Transverse colon (tissue), 4 donors: ENCODE data around the gene ADCY4.

Source experiments
- POLR2AphosphoS5 ChIP-seq, 3 donors: sonication (generic); formaldehyde crosslinking; IDR thresholded peaks; one replicate each; pipeline ENCODE4 v1.6.1; 2016; ENCODE audit warnings: antibody characterized with exemption in 3 of 3
- TF ChIP-seq, protein P1 (sequence below), 5 experiments: fragments of 200-600 bp in 3 of 5; fragments of 450-650 bp in 2 of 5; sonication (generic) in 3 of 5; IDR thresholded peaks; 1 replicate in 2 of 5; 2 replicates in 3 of 5; pipeline ENCODE4 v1.5.1; 2016 to 2017; ENCODE audit warnings: antibody characterized with exemption in 5 of 5, inconsistent platforms in 3 of 5, mild to moderate bottlenecking in 2 of 5, moderate library complexity in 1 of 5

DNA sequence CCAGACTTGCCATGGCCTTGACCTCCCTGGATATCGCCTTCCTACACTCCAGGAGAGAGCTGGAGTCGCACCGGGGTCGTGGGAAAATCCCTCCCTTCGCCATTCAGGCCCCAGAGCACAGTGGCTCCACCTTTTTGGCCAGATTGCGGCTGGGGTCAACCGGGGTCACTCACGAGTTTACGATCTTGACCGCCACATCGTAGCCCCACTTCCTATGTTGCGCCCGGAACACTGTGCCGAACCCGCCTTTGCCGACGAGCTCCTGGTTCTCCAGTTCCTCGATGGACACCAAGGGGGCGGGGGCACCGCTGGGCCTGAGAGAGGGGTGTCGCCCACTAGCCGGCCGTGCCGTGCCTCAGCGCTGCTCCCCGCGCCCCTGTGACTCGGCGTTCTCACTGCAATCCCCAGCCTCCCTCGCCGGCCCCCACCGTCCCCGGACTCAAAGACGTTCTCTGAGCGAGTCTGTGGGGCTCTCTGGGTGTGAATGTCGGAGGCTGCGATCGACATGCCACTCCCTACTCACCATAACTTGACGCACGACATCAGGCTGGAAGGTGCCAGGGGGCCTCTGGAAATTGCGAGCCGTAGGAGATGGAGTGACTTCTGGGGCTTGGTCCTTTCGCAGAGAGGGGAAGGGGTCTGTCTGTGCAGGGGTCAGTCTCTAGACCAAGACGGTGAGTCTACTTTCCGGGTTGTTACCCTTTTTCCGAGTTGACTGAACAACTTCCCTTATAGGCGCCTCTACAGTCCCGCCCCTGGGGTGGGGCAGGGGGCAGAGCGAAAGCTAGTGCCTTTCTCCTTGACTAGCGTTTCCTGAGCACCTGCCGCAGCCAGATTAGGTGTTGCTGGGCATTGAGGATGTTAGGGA lies 4.6 kb upstream of the ADCY4 start, which contains the start of gene RIPK3:
- TF ChIP-seq, protein P1, sequence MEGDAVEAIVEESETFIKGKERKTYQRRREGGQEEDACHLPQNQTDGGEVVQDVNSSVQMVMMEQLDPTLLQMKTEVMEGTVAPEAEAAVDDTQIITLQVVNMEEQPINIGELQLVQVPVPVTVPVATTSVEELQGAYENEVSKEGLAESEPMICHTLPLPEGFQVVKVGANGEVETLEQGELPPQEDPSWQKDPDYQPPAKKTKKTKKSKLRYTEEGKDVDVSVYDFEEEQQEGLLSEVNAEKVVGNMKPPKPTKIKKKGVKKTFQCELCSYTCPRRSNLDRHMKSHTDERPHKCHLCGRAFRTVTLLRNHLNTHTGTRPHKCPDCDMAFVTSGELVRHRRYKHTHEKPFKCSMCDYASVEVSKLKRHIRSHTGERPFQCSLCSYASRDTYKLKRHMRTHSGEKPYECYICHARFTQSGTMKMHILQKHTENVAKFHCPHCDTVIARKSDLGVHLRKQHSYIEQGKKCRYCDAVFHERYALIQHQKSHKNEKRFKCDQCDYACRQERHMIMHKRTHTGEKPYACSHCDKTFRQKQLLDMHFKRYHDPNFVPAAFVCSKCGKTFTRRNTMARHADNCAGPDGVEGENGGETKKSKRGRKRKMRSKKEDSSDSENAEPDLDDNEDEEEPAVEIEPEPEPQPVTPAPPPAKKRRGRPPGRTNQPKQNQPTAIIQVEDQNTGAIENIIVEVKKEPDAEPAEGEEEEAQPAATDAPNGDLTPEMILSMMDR (IDR thresholded peaks at IDR 0.05) = peak in 1 of 5 experiments; percentile 15
- peak; percentile 39 to 50 (median 46) for TF ChIP-seq POLR2AphosphoS5 (IDR thresholded peaks at IDR 0.05)
